DND-41 (cell line): Measurements from ENCODE around the gene AKNA.

Experiments used
- ATAC-seq: fragments of 200-7000 bp; cut with Tn5 transposase; 3 replicates; pipeline ENCODE4 v1.9.1; 2021; ENCODE audit warnings: low read depth; ENCODE audit not compliant: insufficient read depth
- DNase-seq: peaks from one replicate; pipeline ENCODE4 v3.0.0-alpha.2; 2020
- H2AFZ ChIP-seq: 2 replicates; pipeline ENCODE4 v1.6.0; 2012; ENCODE audit warnings: low read depth, low read length
- H3K27ac ChIP-seq: 2 replicates; pipeline ENCODE4 v1.5.1; 2012; ENCODE audit warnings: low read length, inconsistent platforms
- H3K27me3 ChIP-seq: fragments of 200-600 bp; sonication (generic); 2 replicates; pipeline ENCODE4 v1.6.0; 2012; ENCODE audit warnings: low read length, mild to moderate bottlenecking, inconsistent platforms; ENCODE audit not compliant: insufficient read depth, poor library complexity
- H3K36me3 ChIP-seq: 2 replicates; pipeline ENCODE4 v1.5.1; 2012; ENCODE audit warnings: low read length, inconsistent platforms; ENCODE audit not compliant: insufficient read depth
- H3K4me1 ChIP-seq: 2 replicates; pipeline ENCODE4 v1.5.1; 2012; ENCODE audit warnings: mild to moderate bottlenecking, low read length; ENCODE audit not compliant: insufficient read depth
- H3K4me2 ChIP-seq: 2 replicates; pipeline ENCODE4 v1.6.0; 2012; ENCODE audit warnings: mild to moderate bottlenecking, moderate library complexity, low read length, inconsistent platforms; ENCODE audit not compliant: insufficient read depth
- H3K4me3 ChIP-seq, 2 experiments: fragments of 200-600 bp in 1 of 2; shearing (Covaris generic) in 1 of 2; 2 replicates each; pipeline ENCODE4 v1.5.1; 2012 to 2016; ENCODE audit warnings: inconsistent platforms in 2 of 2, low read length in 2 of 2, mild to moderate bottlenecking in 2 of 2, low read depth in 1 of 2, moderate library complexity in 1 of 2
- H3K79me2 ChIP-seq: 2 replicates; pipeline ENCODE4 v1.6.0; 2012; ENCODE audit warnings: low read length, inconsistent platforms; ENCODE audit not compliant: insufficient read depth
- H3K9ac ChIP-seq: 2 replicates; pipeline ENCODE4 v1.6.0; 2012; ENCODE audit warnings: low read depth, mild to moderate bottlenecking, inconsistent platforms, low read length, moderate library complexity
- H3K9me3 ChIP-seq: 2 replicates; pipeline ENCODE4 v1.5.1; 2012; ENCODE audit warnings: low read length, moderate library complexity, mild to moderate bottlenecking, inconsistent platforms; ENCODE audit not compliant: insufficient read depth, severe bottlenecking
- H4K20me1 ChIP-seq: 2 replicates; pipeline ENCODE4 v1.6.0; 2012; ENCODE audit warnings: low read length; ENCODE audit not compliant: insufficient read depth
- CTCF ChIP-seq: IDR thresholded peaks from 2 replicates; pipeline ENCODE4 v1.5.1; 2012; ENCODE audit warnings: borderline replicate concordance, low read length, moderate library complexity, mild to moderate bottlenecking; ENCODE audit not compliant: poor library complexity, severe bottlenecking; ENCODE audit errors: extremely low read depth
- EZH2 ChIP-seq: IDR thresholded peaks from 3 replicates; pipeline ENCODE4 v1.6.1; 2012; ENCODE audit warnings: borderline replicate concordance, low read depth, mild to moderate bottlenecking, moderate library complexity, low read length, inconsistent platforms; ENCODE audit not compliant: severe bottlenecking

AKNA gene

GRCh38 chr9:114396558-114397218 is 8.9 kb upstream of the AKNA start:
- no peak for DNase-seq
- no peak overlapping the region for H3K27ac ChIP-seq
- H4K20me1 ChIP-seq = peaks cover 3% of the 10 kb centered on the region; the same call in 1 of the 2 replicates
- H3K4me3 ChIP-seq = no peak overlapping the region
- no peak for ATAC-seq
- no peak overlapping the region for H3K9ac ChIP-seq
- H2AFZ ChIP-seq = no peak overlapping the region
- no peaks in the 10 kb centered on the region for H3K9me3 ChIP-seq
- TF ChIP-seq EZH2 (no peak), CTCF (no peak)
- peaks cover 39% of the 10 kb centered on the region for H3K79me2 ChIP-seq
- H3K36me3 ChIP-seq = peaks cover 11% of the 10 kb centered on the region; the same call in 1 of the 2 replicates
- H3K27me3 ChIP-seq = no peaks in the 10 kb centered on the region
- peaks cover 21% of the 10 kb centered on the region for H3K4me1 ChIP-seq
- peak overlapping the region; percentile 93 for H3K4me2 ChIP-seq

GRCh38 chr9:114395768-114396167 is 8.0 kb upstream of the AKNA start:
- H3K9me3 ChIP-seq = no peaks in the 10 kb centered on the region
- no peak overlapping the region for H3K27ac ChIP-seq
- TF ChIP-seq EZH2 (no peak), CTCF (no peak)
- DNase-seq = no peak
- peaks cover 11% of the 10 kb centered on the region; the same call in 1 of the 2 replicates for H3K36me3 ChIP-seq
- H3K79me2 ChIP-seq = peaks cover 42% of the 10 kb centered on the region
- peaks cover 21% of the 10 kb centered on the region for H3K4me1 ChIP-seq
- no peaks in the 10 kb centered on the region for H3K27me3 ChIP-seq
- H2AFZ ChIP-seq = no peak overlapping the region
- ATAC-seq = no peak
- H3K9ac ChIP-seq = no peak overlapping the region
- H4K20me1 ChIP-seq = peaks cover 3% of the 10 kb centered on the region; the same call in 1 of the 2 replicates
- H3K4me3 ChIP-seq = no peak overlapping the region
- no peak overlapping the region for H3K4me2 ChIP-seq

GRCh38 chr9:114395334-114395617 is 7.5 kb upstream of the AKNA start:
- Histone ChIP-seq H3K4me1 (peaks cover 26% of the 10 kb centered on the region), H3K27me3 (no peaks in the 10 kb centered on the region), H3K9me3 (no peaks in the 10 kb centered on the region), H3K9ac (no peak overlapping the region), H3K4me2 (no peak overlapping the region), H3K27ac (peak overlapping the region; percentile 31; the same call in 1 of the 2 replicates), H3K36me3 (peaks cover 11% of the 10 kb centered on the region; the same call in 1 of the 2 replicates), H3K79me2 (peaks cover 47% of the 10 kb centered on the region), H3K4me3 (no peak overlapping the region), H4K20me1 (peaks cover 3% of the 10 kb centered on the region; the same call in 1 of the 2 replicates), H2AFZ (no peak overlapping the region)
- ATAC-seq (no peak), DNase-seq (no peak)
- no peak for TF ChIP-seq EZH2
- TF ChIP-seq CTCF = no peak
